Urothelium cell line (cell line): ENCODE results near the gene CHTF8.

Experiments
- DNase-seq: peaks from one replicate; pipeline ENCODE4 v3.0.0; 2011; ENCODE audit warnings: low spot score, mixed read lengths
- FAIRE-seq: peaks from 2 replicates; lab custom pipeline; 2011; peaks lifted over from hg19 to GRCh38; lab: Jason Lieb, UNC

The CHTF8 gene

GRCh38 chr16:69089091-69089910 lies 43.1 kb downstream of the CHTF8 start:
- FAIRE-seq (no peak), DNase-seq (no peak)

DNA sequence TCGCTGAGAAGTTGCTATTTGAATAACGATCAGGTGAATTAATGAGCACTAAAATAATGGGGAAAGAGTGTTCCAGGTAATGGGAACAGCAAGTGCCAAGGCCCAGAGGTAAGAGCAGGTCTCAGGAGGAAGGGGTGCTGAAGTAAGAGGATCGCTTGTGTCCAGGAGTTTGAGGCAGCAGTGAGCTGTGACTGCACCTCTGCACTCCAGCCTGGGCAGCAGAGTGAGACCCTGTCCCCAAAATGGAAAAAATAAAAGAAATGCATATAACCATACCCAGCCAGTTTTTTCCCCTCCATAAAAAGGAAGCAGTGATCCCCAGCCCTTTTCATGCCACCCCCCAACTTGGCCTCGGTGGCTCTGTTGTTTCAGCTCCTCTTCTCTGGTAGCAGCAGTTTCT lies 43.7 kb downstream of the CHTF8 start:
- FAIRE-seq (no peak), DNase-seq (no peak)

DNA sequence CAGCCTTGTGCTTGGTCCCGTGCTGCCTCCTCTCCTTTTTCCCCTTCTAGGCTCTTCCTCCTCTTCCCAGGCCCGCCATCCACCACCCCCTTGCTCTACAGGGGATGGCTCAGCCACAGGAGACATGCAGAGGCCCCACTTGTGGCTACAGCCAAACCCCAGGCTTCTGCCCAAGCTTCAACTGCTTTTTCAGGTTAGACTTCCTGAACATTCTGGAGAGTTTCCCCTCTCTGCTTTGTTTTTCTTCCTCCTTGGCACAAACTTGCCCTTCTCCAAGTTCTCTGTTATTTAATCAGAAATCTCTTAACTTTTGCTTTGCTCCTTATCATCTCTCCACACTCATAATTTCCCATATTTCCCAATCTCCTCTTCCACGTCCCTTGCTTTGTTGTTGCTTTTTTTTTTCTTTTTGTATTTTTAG lies 45.2 kb downstream of the CHTF8 start:
- FAIRE-seq (no peak), DNase-seq (no peak)

- no peak for FAIRE-seq
- DNase-seq: no peak
Measured at GRCh38 chr16:69085032-69085695, 47.2 kb downstream of the CHTF8 start.

DNA sequence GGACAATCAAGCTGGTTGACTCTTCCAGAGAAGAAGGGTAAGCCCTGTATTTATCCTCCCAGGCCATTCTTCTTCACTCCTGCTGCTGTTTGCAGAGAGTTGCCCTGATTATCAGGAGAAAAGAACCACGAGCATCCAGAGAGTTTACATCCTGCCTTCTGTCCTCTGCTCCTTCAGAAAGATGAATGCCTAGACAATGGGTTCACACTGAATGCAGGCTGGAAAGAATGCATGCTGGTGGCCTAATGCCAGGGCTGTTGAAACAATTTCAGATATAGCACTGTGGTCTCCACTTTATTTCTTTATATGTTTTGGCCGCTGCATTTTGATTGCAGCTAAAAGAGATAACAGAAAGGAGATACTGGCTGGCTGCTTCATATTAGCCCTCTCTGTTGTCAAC lies 48.1 kb downstream of the CHTF8 start:
- no peak for FAIRE-seq

GRCh38 chr16:69083306-69083941 lies 49.0 kb downstream of the CHTF8 start:
- DNase-seq (no peak), FAIRE-seq (no peak)

More for the DNA sequence above, 48.1 kb downstream of the CHTF8 start:
- no peak for DNase-seq

- FAIRE-seq (no peak), DNase-seq (no peak)
Measured at GRCh38 chr16:69079697-69080096, 52.7 kb downstream of the CHTF8 start.

DNA sequence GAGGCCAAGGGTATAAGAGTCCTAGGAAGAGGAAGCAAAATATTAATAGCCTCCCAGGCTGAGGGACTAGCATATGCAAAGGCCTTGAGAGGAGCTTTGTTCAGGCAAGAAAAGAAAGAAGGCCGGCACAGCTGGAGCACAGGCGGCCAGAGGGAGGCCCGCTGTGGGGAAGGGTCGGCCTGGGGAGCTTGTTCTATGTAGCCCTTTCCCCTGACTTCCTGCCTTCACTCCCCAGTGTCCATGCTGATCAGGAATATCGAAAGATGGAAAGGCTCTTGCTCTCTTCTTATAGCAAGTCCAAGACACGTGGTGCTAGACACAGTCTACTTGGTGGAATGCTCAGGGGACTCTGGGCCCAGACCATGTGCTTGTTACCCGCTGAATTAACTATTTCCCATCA lies 54.3 kb downstream of the CHTF8 start:
- DNase-seq: no peak
- FAIRE-seq: no peak

- DNase-seq (no peak), FAIRE-seq (no peak)
Measured at GRCh38 chr16:69077251-69077650, 55.1 kb downstream of the CHTF8 start.

- DNase-seq (peak; percentile 81), FAIRE-seq (no peak)
Measured at GRCh38 chr16:69073181-69073702, 59.1 kb downstream of the CHTF8 start.

DNA sequence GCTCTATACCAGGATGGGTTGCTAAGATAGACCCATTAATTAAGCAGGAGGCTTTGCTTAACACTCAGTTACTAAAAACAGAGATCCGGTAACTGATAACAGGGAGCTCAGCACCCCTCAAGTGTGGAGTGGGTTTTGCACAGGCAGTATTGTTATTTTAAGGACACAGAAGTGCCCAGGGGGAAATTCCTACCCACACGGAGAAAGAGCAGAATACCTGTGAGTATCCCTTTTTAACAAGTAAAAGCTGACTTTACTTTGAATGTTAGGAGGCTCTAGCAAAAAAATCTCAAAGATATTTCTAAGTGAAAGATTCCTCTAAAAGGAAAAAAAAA lies 59.8 kb downstream of the CHTF8 start:
- DNase-seq (no peak), FAIRE-seq (no peak)

DNA sequence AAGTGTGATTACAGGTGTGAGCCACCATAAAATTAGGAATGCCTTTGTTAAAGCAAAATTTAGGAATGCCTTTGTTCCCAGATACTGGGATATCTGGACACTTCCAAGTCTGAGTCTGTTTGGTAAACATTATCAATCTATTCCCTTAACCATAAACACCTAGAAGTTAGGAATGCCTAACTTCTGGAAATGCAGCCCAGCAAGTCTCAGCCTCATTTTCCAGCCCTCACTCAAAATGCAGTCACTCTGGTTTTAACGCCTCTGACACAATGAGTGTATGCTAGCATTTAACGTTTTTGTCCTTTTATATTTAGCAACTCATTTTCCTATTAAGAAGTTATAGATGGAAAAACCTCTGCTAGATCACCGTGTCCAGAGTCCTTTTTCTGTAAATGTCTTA lies 61.4 kb downstream of the CHTF8 start:
- FAIRE-seq (no peak), DNase-seq (no peak)

- DNase-seq: no peak
- FAIRE-seq: no peak
Measured at GRCh38 chr16:69069504-69069903, 62.9 kb downstream of the CHTF8 start.
